ENCODE measurements around the gene C3orf20. TPM values are rescaled to one million over a fixed set of nuclear protein-coding genes. Genes with fewer than 3 reads are reported as not detected.

C3orf20 gene
- polyA plus RNA-seq, 2 donors: not detected

DNA sequence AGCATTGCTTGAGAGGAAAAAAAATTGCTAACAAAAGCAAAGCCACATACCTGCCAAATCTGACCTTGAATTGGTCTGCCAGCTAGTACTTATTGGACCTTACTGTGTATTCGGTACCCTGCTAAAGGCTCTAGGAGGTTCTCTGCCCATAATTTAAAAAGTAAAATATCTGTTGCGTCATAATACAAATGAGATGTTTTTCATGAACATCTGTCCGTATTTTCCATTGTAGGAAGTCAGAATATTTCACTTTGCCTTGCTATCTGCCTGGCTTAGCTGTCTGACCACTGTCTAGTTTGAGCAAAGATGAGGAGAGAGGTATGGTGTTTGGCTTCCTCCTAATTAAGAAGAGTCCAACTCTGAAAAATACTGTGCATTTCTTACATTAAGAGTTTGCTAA lies 10.8 kb upstream of the C3orf20 start:
- H3K27ac ChIP-seq (ENCODE audit: low read depth in 2 of 2, low read length in 1 of 2): no peak overlapping the region
- H3K9me3 ChIP-seq (ENCODE audit: control insufficient read depth in 2 of 2, insufficient read depth in 1 of 2, low read depth in 1 of 2, low read length in 1 of 2): no peaks in the 10 kb centered on the region
- 77 to 88% methylated on average over 3 of the region's 3 CpGs for WGBS, 2 donors
- no peak overlapping the region for H3K4me3 ChIP-seq (ENCODE audit: low read depth in 1 of 2, low read length in 2 of 2)
- peaks cover 24 to 31% of the 10 kb centered on the region in 2 donors for H3K36me3 ChIP-seq (ENCODE audit: control insufficient read depth in 2 of 2, insufficient read depth in 2 of 2, low read length in 1 of 2)
- no peaks in the 10 kb centered on the region for H3K4me1 ChIP-seq (ENCODE audit: control insufficient read depth in 2 of 2, insufficient read depth in 2 of 2, low read length in 1 of 2)
- no peaks in the 10 kb centered on the region for H3K27me3 ChIP-seq (ENCODE audit: control insufficient read depth in 1 of 2, insufficient read depth in 2 of 2, low read length in 2 of 2)

GRCh38 chr3:14672588-14672987 lies 2.4 kb upstream of the C3orf20 start:
- H3K4me3 ChIP-seq (ENCODE audit: low read depth in 1 of 2, low read length in 2 of 2): no peak overlapping the region
- no peaks in the 10 kb centered on the region for H3K27me3 ChIP-seq (ENCODE audit: control insufficient read depth in 1 of 2, insufficient read depth in 2 of 2, low read length in 2 of 2)
- H3K36me3 ChIP-seq (ENCODE audit: control insufficient read depth in 2 of 2, insufficient read depth in 2 of 2, low read length in 1 of 2): peaks cover 16 to 24% of the 10 kb centered on the region in 2 donors
- 84 to 89% methylated on average over 4 of the region's 4 CpGs for WGBS, 2 donors
- H3K9me3 ChIP-seq (ENCODE audit: control insufficient read depth in 2 of 2, insufficient read depth in 1 of 2, low read depth in 1 of 2, low read length in 1 of 2): no peaks in the 10 kb centered on the region
- no peaks in the 10 kb centered on the region for H3K4me1 ChIP-seq (ENCODE audit: control insufficient read depth in 2 of 2, insufficient read depth in 2 of 2, low read length in 1 of 2)
- H3K27ac ChIP-seq (ENCODE audit: low read depth in 2 of 2, low read length in 1 of 2): no peak overlapping the region

GRCh38 chr3:14676881-14677280 lies 1.9 kb downstream of the C3orf20 start:
- Histone ChIP-seq H3K4me3 (ENCODE audit: low read depth in 1 of 2, low read length in 2 of 2) (no peak overlapping the region), H3K9me3 (ENCODE audit: control insufficient read depth in 2 of 2, insufficient read depth in 1 of 2, low read depth in 1 of 2, low read length in 1 of 2) (no peaks in the 10 kb centered on the region), H3K4me1 (ENCODE audit: control insufficient read depth in 2 of 2, insufficient read depth in 2 of 2, low read length in 1 of 2) (no peaks in the 10 kb centered on the region), H3K27me3 (ENCODE audit: control insufficient read depth in 1 of 2, insufficient read depth in 2 of 2, low read length in 2 of 2) (no peaks in the 10 kb centered on the region), H3K27ac (ENCODE audit: low read depth in 2 of 2, low read length in 1 of 2) (no peak overlapping the region), H3K36me3 (ENCODE audit: control insufficient read depth in 2 of 2, insufficient read depth in 2 of 2, low read length in 1 of 2) (peaks cover under 1 to 4% of the 10 kb centered on the region in 2 donors)
- 55 to 81% methylated on average over 4 of the region's 4 CpGs for WGBS, 2 donors

DNA sequence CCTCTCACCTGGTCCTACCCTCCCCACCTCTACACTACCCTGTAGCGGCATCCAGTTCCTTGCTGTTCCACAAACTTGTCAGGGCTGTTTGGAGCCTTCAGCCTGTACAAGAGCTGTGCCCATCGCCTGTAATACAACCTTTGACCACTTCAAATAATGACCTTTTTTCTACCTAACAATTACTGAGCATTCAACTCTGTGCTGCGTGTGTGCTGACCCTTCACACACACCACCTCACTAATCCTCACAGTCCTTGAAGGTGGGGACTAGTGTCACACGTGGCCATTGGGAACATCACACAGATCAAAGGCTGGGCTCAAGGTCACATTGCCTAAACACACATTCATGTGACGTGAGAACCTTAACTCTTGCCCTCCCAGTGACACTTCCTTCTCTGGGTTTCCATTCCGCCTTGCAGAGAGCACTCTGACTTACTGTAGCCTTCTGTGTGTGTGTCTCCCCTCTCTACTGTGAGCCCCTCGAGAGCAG lies 3.1 kb downstream of the C3orf20 start:
- 61 to 71% methylated on average over 7 of the region's 7 CpGs for WGBS, 2 donors
- H3K27me3 ChIP-seq (ENCODE audit: control insufficient read depth in 1 of 2, insufficient read depth in 2 of 2, low read length in 2 of 2): no peaks in the 10 kb centered on the region
- H3K36me3 ChIP-seq (ENCODE audit: control insufficient read depth in 2 of 2, insufficient read depth in 2 of 2, low read length in 1 of 2): no peaks in the 10 kb centered on the region
- no peak overlapping the region for H3K27ac ChIP-seq (ENCODE audit: low read depth in 2 of 2, low read length in 1 of 2)
- no peaks in the 10 kb centered on the region for H3K4me1 ChIP-seq (ENCODE audit: control insufficient read depth in 2 of 2, insufficient read depth in 2 of 2, low read length in 1 of 2)
- no peak overlapping the region for H3K4me3 ChIP-seq (ENCODE audit: low read depth in 1 of 2, low read length in 2 of 2)
- H3K9me3 ChIP-seq (ENCODE audit: control insufficient read depth in 2 of 2, insufficient read depth in 1 of 2, low read depth in 1 of 2, low read length in 1 of 2): no peaks in the 10 kb centered on the region

DNA sequence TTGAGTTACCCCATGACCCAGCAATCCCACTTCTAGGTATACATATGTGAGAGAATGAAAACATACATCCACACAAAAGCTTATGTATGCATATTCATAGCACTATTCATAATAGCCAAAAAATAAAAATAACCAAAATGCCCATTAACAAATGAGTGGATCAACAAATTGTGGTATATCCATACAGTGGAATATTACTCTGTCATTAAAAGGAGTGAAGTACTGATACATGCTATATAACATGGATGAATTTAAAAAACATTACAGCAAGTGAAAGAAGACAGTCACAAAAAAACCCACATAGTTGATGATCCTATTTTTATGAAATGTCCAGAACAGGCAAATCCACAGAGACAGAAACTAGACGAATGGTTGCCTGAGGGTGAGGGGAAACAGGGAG lies 5.2 kb downstream of the C3orf20 start:
- H3K4me3 ChIP-seq (ENCODE audit: low read depth in 1 of 2, low read length in 2 of 2): no peak overlapping the region
- no peaks in the 10 kb centered on the region for H3K27me3 ChIP-seq (ENCODE audit: control insufficient read depth in 1 of 2, insufficient read depth in 2 of 2, low read length in 2 of 2)
- no peak overlapping the region for H3K27ac ChIP-seq (ENCODE audit: low read depth in 2 of 2, low read length in 1 of 2)
- no peaks in the 10 kb centered on the region for H3K36me3 ChIP-seq (ENCODE audit: control insufficient read depth in 2 of 2, insufficient read depth in 2 of 2, low read length in 1 of 2)
- 92 to 100% methylated on average over 1 of the region's 1 CpG for WGBS, 2 donors
- H3K4me1 ChIP-seq (ENCODE audit: control insufficient read depth in 2 of 2, insufficient read depth in 2 of 2, low read length in 1 of 2): no peaks in the 10 kb centered on the region
- H3K9me3 ChIP-seq (ENCODE audit: control insufficient read depth in 2 of 2, insufficient read depth in 1 of 2, low read depth in 1 of 2, low read length in 1 of 2): no peaks in the 10 kb centered on the region

DNA sequence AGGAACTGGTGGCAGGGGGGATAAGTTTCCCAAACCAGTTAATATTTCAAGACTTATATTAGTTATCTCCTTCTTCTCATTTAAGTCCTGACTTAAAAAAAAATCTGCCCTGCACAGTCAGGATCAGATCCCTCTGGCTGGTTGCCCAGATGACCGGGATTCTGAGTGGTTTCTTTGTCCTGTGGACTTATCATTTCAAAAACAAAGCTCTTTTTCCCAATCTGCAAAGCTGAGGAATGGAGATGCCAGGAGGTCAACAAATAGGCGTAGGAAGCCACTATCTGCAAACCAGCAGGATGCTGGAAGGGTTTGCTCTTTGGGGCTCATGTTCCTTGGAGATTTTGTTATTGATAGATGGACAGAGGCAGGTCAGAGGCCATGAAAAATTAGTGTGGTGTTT lies 5.8 kb downstream of the C3orf20 start:
- 57 to 59% methylated on average over 2 of the region's 2 CpGs for WGBS, 2 donors
- Histone ChIP-seq H3K9me3 (ENCODE audit: control insufficient read depth in 2 of 2, insufficient read depth in 1 of 2, low read depth in 1 of 2, low read length in 1 of 2) (no peaks in the 10 kb centered on the region), H3K27me3 (ENCODE audit: control insufficient read depth in 1 of 2, insufficient read depth in 2 of 2, low read length in 2 of 2) (no peaks in the 10 kb centered on the region), H3K27ac (ENCODE audit: low read depth in 2 of 2, low read length in 1 of 2) (no peak overlapping the region), H3K4me3 (ENCODE audit: low read depth in 1 of 2, low read length in 2 of 2) (no peak overlapping the region), H3K4me1 (ENCODE audit: control insufficient read depth in 2 of 2, insufficient read depth in 2 of 2, low read length in 1 of 2) (no peaks in the 10 kb centered on the region), H3K36me3 (ENCODE audit: control insufficient read depth in 2 of 2, insufficient read depth in 2 of 2, low read length in 1 of 2) (no peaks in the 10 kb centered on the region)

- H3K27ac ChIP-seq (ENCODE audit: low read depth in 2 of 2, low read length in 1 of 2): no peak overlapping the region
- WGBS, 2 donors: 92 to 96% methylated on average over 4 of the region's 4 CpGs
Measured at GRCh38 chr3:14684447-14684846, 9.5 kb downstream of the C3orf20 start.

DNA sequence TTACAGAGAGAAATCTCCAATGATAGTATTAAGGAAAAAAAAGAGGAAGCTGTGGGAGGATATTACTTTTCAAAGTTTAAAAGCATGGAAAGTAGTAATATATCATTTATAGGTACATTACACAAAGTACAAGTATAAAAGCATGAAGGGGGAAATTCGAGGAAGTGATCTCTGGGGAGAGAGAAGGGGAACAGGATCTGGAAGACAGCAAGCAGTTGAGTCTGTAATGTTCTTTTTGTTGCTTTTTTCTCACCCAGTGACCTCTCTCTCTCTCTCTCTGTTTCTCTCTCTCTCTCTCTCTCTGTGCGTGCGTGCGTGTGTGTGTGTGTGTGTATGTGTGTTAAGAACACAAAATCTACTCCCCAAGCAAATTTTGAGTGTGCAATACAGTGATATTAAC lies 10.2 kb downstream of the C3orf20 start:
- Histone ChIP-seq H3K9me3 (ENCODE audit: control insufficient read depth in 2 of 2, insufficient read depth in 1 of 2, low read depth in 1 of 2, low read length in 1 of 2) (no peaks in the 10 kb centered on the region), H3K27ac (ENCODE audit: low read depth in 2 of 2, low read length in 1 of 2) (no peak overlapping the region), H3K27me3 (ENCODE audit: control insufficient read depth in 1 of 2, insufficient read depth in 2 of 2, low read length in 2 of 2) (no peaks in the 10 kb centered on the region), H3K4me1 (ENCODE audit: control insufficient read depth in 2 of 2, insufficient read depth in 2 of 2, low read length in 1 of 2) (no peaks in the 10 kb centered on the region), H3K4me3 (ENCODE audit: low read depth in 1 of 2, low read length in 2 of 2) (no peak overlapping the region), H3K36me3 (ENCODE audit: control insufficient read depth in 2 of 2, insufficient read depth in 2 of 2, low read length in 1 of 2) (no peaks in the 10 kb centered on the region)
- WGBS, 2 donors: 53 to 63% methylated on average over 4 of the region's 4 CpGs

More at GRCh38 chr3:14684447-14684846, 9.5 kb downstream of the C3orf20 start:
- H3K36me3 ChIP-seq (ENCODE audit: control insufficient read depth in 2 of 2, insufficient read depth in 2 of 2, low read length in 1 of 2): no peaks in the 10 kb centered on the region
- H3K27me3 ChIP-seq (ENCODE audit: control insufficient read depth in 1 of 2, insufficient read depth in 2 of 2, low read length in 2 of 2): no peaks in the 10 kb centered on the region
- H3K4me3 ChIP-seq (ENCODE audit: low read depth in 1 of 2, low read length in 2 of 2): no peak overlapping the region
- no peaks in the 10 kb centered on the region for H3K9me3 ChIP-seq (ENCODE audit: control insufficient read depth in 2 of 2, insufficient read depth in 1 of 2, low read depth in 1 of 2, low read length in 1 of 2)
- no peaks in the 10 kb centered on the region for H3K4me1 ChIP-seq (ENCODE audit: control insufficient read depth in 2 of 2, insufficient read depth in 2 of 2, low read length in 1 of 2)

- no peak overlapping the region for H3K27ac ChIP-seq (ENCODE audit: low read depth in 2 of 2, low read length in 1 of 2)
- WGBS, 2 donors: 62 to 64% methylated on average over 3 of the region's 3 CpGs
- H3K9me3 ChIP-seq (ENCODE audit: control insufficient read depth in 2 of 2, insufficient read depth in 1 of 2, low read depth in 1 of 2, low read length in 1 of 2): peaks cover 0 to 2% of the 10 kb centered on the region in 2 donors
- H3K27me3 ChIP-seq (ENCODE audit: control insufficient read depth in 1 of 2, insufficient read depth in 2 of 2, low read length in 2 of 2): no peaks in the 10 kb centered on the region
- H3K4me3 ChIP-seq (ENCODE audit: low read depth in 1 of 2, low read length in 2 of 2): no peak overlapping the region
- H3K4me1 ChIP-seq (ENCODE audit: control insufficient read depth in 2 of 2, insufficient read depth in 2 of 2, low read length in 1 of 2): no peaks in the 10 kb centered on the region
- no peaks in the 10 kb centered on the region for H3K36me3 ChIP-seq (ENCODE audit: control insufficient read depth in 2 of 2, insufficient read depth in 2 of 2, low read length in 1 of 2)
Measured at GRCh38 chr3:14687360-14687759, 12.4 kb downstream of the C3orf20 start.

DNA sequence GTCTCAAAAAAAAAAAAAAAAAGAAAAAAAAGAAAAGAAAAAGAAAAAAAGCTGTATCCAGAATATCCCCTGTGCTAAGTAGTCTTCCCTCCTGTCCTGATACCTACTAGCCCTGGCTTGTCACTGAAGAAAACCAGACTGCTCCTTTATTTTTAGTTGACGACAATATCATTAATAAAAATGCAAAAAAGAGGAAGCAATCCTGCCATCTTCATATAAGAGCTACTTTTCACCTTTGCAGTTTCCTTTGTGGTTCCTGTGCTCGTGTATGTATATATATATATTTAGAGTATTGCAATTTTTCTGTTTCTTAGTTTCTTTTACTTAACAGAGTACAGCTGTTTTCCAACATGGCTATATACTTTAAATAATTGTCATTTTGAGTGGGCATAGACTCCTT lies 13.6 kb downstream of the C3orf20 start:
- no peaks in the 10 kb centered on the region for H3K36me3 ChIP-seq (ENCODE audit: control insufficient read depth in 2 of 2, insufficient read depth in 2 of 2, low read length in 1 of 2)
- H3K4me1 ChIP-seq (ENCODE audit: control insufficient read depth in 2 of 2, insufficient read depth in 2 of 2, low read length in 1 of 2): no peaks in the 10 kb centered on the region
- H3K9me3 ChIP-seq (ENCODE audit: control insufficient read depth in 2 of 2, insufficient read depth in 1 of 2, low read depth in 1 of 2, low read length in 1 of 2): peaks cover 0 to 2% of the 10 kb centered on the region in 2 donors
- no peak overlapping the region for H3K4me3 ChIP-seq (ENCODE audit: low read depth in 1 of 2, low read length in 2 of 2)
- H3K27ac ChIP-seq (ENCODE audit: low read depth in 2 of 2, low read length in 1 of 2): no peak overlapping the region
- no peaks in the 10 kb centered on the region for H3K27me3 ChIP-seq (ENCODE audit: control insufficient read depth in 1 of 2, insufficient read depth in 2 of 2, low read length in 2 of 2)
- 66% methylated on average over 2 of the region's 2 CpGs for WGBS, 2 donors

Measured in esophagus (tissue), 2 donors.